H9 (cell line): Measurements from ENCODE around the gene NPNT. TPM values are rescaled to one million over a fixed set of nuclear protein-coding genes. Genes with fewer than 3 reads are reported as not detected.

Experiments used
- DNase-seq: peaks from one replicate; pipeline ENCODE4 v3.0.0-alpha.2; 2017
- H2AFZ ChIP-seq: one replicate; pipeline ENCODE4 v1.6.1; 2013; ENCODE audit warnings: mild to moderate bottlenecking, low read length, control low read depth, moderate library complexity
- H2AK5ac ChIP-seq: 2 replicates; pipeline ENCODE4 v1.6.1; 2013; ENCODE audit warnings: low read length, control low read depth, mixed read lengths; ENCODE audit not compliant: insufficient read length
- H2BK120ac ChIP-seq: one replicate; pipeline ENCODE4 v1.6.1; 2013; ENCODE audit warnings: low read depth, mild to moderate bottlenecking, low read length, control low read depth, inconsistent platforms; ENCODE audit not compliant: poor library complexity, severe bottlenecking
- H2BK12ac ChIP-seq: 2 replicates; pipeline ENCODE4 v1.6.1; 2013; ENCODE audit warnings: low read length, control low read depth, mixed read lengths, low read depth; ENCODE audit not compliant: insufficient read length
- H2BK15ac ChIP-seq: 2 replicates; pipeline ENCODE4 v1.6.1; 2013; ENCODE audit warnings: low read depth, low read length, control low read depth
- H2BK20ac ChIP-seq: one replicate; pipeline ENCODE4 v1.6.1; 2013; ENCODE audit warnings: low read depth, mild to moderate bottlenecking, low read length, control low read depth, inconsistent platforms; ENCODE audit not compliant: poor library complexity, severe bottlenecking
- H2BK5ac ChIP-seq: 2 replicates; pipeline ENCODE4 v1.6.1; 2013; ENCODE audit warnings: low read length, control low read depth, mixed read lengths; ENCODE audit not compliant: insufficient read length
- H3K14ac ChIP-seq: 2 replicates; pipeline ENCODE4 v1.6.1; 2013; ENCODE audit warnings: low read length, control low read depth; ENCODE audit not compliant: insufficient read depth
- H3K18ac ChIP-seq: 2 replicates; pipeline ENCODE4 v1.6.1; 2013; ENCODE audit warnings: low read depth, mild to moderate bottlenecking, mixed read lengths, low read length, control low read depth; ENCODE audit not compliant: insufficient read length
- H3K23ac ChIP-seq: 2 replicates; pipeline ENCODE4 v1.6.1; 2013; ENCODE audit warnings: low read length, control low read depth, mixed read lengths, low read depth; ENCODE audit not compliant: insufficient read length
- H3K23me2 ChIP-seq: 2 replicates; pipeline ENCODE4 v1.6.1; 2013; ENCODE audit warnings: low read depth, mild to moderate bottlenecking, mixed read lengths, low read length, control low read depth; ENCODE audit not compliant: insufficient read length, poor library complexity, severe bottlenecking
- H3K27ac ChIP-seq: 2 replicates; pipeline ENCODE4 v1.5.1; 2013; ENCODE audit warnings: low read length, control low read depth, mixed read lengths, low read depth; ENCODE audit not compliant: insufficient read length
- H3K27me3 ChIP-seq: 2 replicates; pipeline ENCODE4 v1.6.1; 2013; ENCODE audit warnings: low read length, control low read depth, inconsistent platforms; ENCODE audit not compliant: insufficient read depth
- H3K4ac ChIP-seq: 2 replicates; pipeline ENCODE4 v1.6.1; 2013; ENCODE audit warnings: low read depth, mild to moderate bottlenecking, control low read depth, inconsistent platforms, low read length, moderate library complexity
- H3K4me1 ChIP-seq: 2 replicates; pipeline ENCODE4 v1.6.1; 2013; ENCODE audit warnings: low read length, control low read depth, inconsistent platforms; ENCODE audit not compliant: insufficient read depth
- H3K4me2 ChIP-seq: 2 replicates; pipeline ENCODE4 v1.6.1; 2013; ENCODE audit warnings: low read length, control low read depth, mixed read lengths; ENCODE audit not compliant: insufficient read length, insufficient read depth
- H3K56ac ChIP-seq: 2 replicates; pipeline ENCODE4 v1.6.1; 2013; ENCODE audit warnings: low read depth, mild to moderate bottlenecking, mixed read lengths, low read length, control low read depth; ENCODE audit not compliant: insufficient read length
- H3K79me1 ChIP-seq: 2 replicates; pipeline ENCODE4 v1.6.1; 2013; ENCODE audit warnings: low read depth, mild to moderate bottlenecking, moderate library complexity, low read length, control low read depth, inconsistent platforms; ENCODE audit not compliant: insufficient read depth, poor library complexity, severe bottlenecking
- H3K79me2 ChIP-seq: 2 replicates; pipeline ENCODE4 v1.6.1; 2013; ENCODE audit warnings: low read length, control low read depth, inconsistent platforms; ENCODE audit not compliant: insufficient read depth
- H3K9ac ChIP-seq: 2 replicates; pipeline ENCODE4 v1.6.1; 2013; ENCODE audit warnings: low read length, control low read depth, mixed read lengths; ENCODE audit not compliant: insufficient read length; ENCODE audit errors: extremely low read depth
- H3K9me3 ChIP-seq: one replicate; pipeline ENCODE4 v1.6.1; 2013; ENCODE audit warnings: low read depth, low read length, inconsistent platforms; ENCODE audit not compliant: control insufficient read depth
- H3T11ph ChIP-seq: one replicate; pipeline ENCODE4 v1.6.1; 2013; ENCODE audit warnings: mild to moderate bottlenecking, low read length, control low read depth, inconsistent platforms
- H4K20me1 ChIP-seq: one replicate; pipeline ENCODE4 v1.6.1; 2013; ENCODE audit not compliant: control insufficient read depth, insufficient read length, insufficient read depth
- H4K5ac ChIP-seq: 2 replicates; pipeline ENCODE4 v1.6.1; 2013; ENCODE audit warnings: low read depth, mild to moderate bottlenecking, mixed read lengths, low read length, control low read depth; ENCODE audit not compliant: insufficient read length
- H4K8ac ChIP-seq: replicated peaks from 2 replicates; pipeline ENCODE4 v1.6.1; 2013; ENCODE audit warnings: low read length, control low read depth, mixed read lengths, low read depth; ENCODE audit not compliant: insufficient read length
- H4K91ac ChIP-seq: 2 replicates; pipeline ENCODE4 v1.6.1; 2013; ENCODE audit warnings: low read depth, mild to moderate bottlenecking, moderate library complexity, mixed read lengths, low read length, control low read depth; ENCODE audit not compliant: insufficient read length
- H3K27ac Mint-ChIP-seq, 3 experiments: 2 replicates in 2 of 3; 3 replicates in 1 of 3; pipeline ENCODE4 v1.8.0; 2020 to 2021; ENCODE audit warnings: mixed read lengths in 3 of 3, mild to moderate bottlenecking in 1 of 3, moderate library complexity in 1 of 3
- H3K27me3 Mint-ChIP-seq: 2 replicates; pipeline ENCODE4 v1.8.0; 2021; ENCODE audit warnings: low read depth, mild to moderate bottlenecking, moderate library complexity, mixed read lengths
- H3K36me3 Mint-ChIP-seq, 3 experiments: 2 replicates in 2 of 3; 3 replicates in 1 of 3; pipeline ENCODE4 v1.8.0; 2020 to 2021; ENCODE audit warnings: low read depth in 3 of 3, mixed read lengths in 3 of 3; ENCODE audit not compliant: insufficient read depth in 1 of 3
- H3K4me1 Mint-ChIP-seq, 2 experiments: 2 replicates each; pipeline ENCODE4 v1.8.0; 2020; ENCODE audit warnings: mixed read lengths in 2 of 2
- H3K4me3 Mint-ChIP-seq, 2 experiments: 2 replicates in 1 of 2; 3 replicates in 1 of 2; pipeline ENCODE4 v1.8.0; 2020 to 2021; ENCODE audit warnings: mild to moderate bottlenecking in 2 of 2, mixed read lengths in 2 of 2, moderate library complexity in 1 of 2
- H3K9me3 Mint-ChIP-seq, 2 experiments: 2 replicates in 1 of 2; 3 replicates in 1 of 2; pipeline ENCODE4 v1.8.0; 2020; ENCODE audit warnings: mild to moderate bottlenecking in 2 of 2, mixed read lengths in 2 of 2, moderate library complexity in 1 of 2
- CTCF ChIP-seq: fragments of 200-600 bp; sonication (generic); conservative IDR thresholded peaks from 3 replicates; pipeline ENCODE4 v1.8.0; 2021; ENCODE audit warnings: antibody characterized with exemption, mild to moderate bottlenecking
- WGBS: extraction: QIAGEN DNeasy Blood & Tissue Kit; methylation state at CpG from one replicate; pipeline ENCODE4 v1.1.7; 2013; ENCODE audit warnings: missing lambda C conversion rate, low lambda C conversion rate, mixed read lengths; ENCODE audit not compliant: insufficient read length; ENCODE audit errors: extremely low coverage; 5-methylcytosine and 5-hydroxymethylcytosine counted together
- total RNA-seq: library from RNA; stranded (reverse); gene quantifications from 2 replicates; pipeline ENCODE4 v1.2.1, GENCODE V29; 2021

NPNT gene
- total RNA-seq, 1 experiment from 2014 or later: 0.37 TPM

GRCh38 chr4:105956569-105956968 lies 61.3 kb downstream of the NPNT start:
- no peak overlapping the region for H2BK12ac ChIP-seq
- H3K9me3 ChIP-seq: no peaks in the 10 kb centered on the region
- H3K79me2 ChIP-seq: no peaks in the 10 kb centered on the region
- H2BK120ac ChIP-seq: no peak overlapping the region
- no peak for TF ChIP-seq CTCF
- no peak overlapping the region for H3T11ph ChIP-seq
- no peaks in the 10 kb centered on the region for H3K9me3 Mint-ChIP-seq
- no peak overlapping the region for H2BK5ac ChIP-seq
- no peak overlapping the region for H3K27ac ChIP-seq
- no peak overlapping the region for H3K23ac ChIP-seq
- no peak overlapping the region for H3K14ac ChIP-seq
- H3K4me2 ChIP-seq: no peak overlapping the region
- H2BK15ac ChIP-seq: no peak overlapping the region
- H3K27ac Mint-ChIP-seq: no peak overlapping the region
- no peaks in the 10 kb centered on the region for H3K79me1 ChIP-seq
- no peak overlapping the region for H3K56ac ChIP-seq
- WGBS: no CpG with 5 or more reads among the region's 4 CpGs
- H3K18ac ChIP-seq: no peak overlapping the region
- no peak overlapping the region for H3K4ac ChIP-seq
- no peaks in the 10 kb centered on the region for H3K27me3 ChIP-seq
- H2AFZ ChIP-seq: no peak overlapping the region
- H4K20me1 ChIP-seq: no peaks in the 10 kb centered on the region
- no peak overlapping the region for H4K91ac ChIP-seq
- H3K4me1 ChIP-seq: peaks cover 2% of the 10 kb centered on the region; the same call in 1 of the 2 replicates
- DNase-seq: no peak
- no peak overlapping the region for H4K5ac ChIP-seq
- H3K4me3 Mint-ChIP-seq: no peak overlapping the region
- H3K23me2 ChIP-seq: no peaks in the 10 kb centered on the region
- H3K9ac ChIP-seq: no peak overlapping the region
- no peaks in the 10 kb centered on the region for H3K27me3 Mint-ChIP-seq
- no peak overlapping the region for H4K8ac ChIP-seq
- H3K36me3 Mint-ChIP-seq: no peaks in the 10 kb centered on the region
- no peak overlapping the region for H2BK20ac ChIP-seq
- H3K4me1 Mint-ChIP-seq: peaks cover 3 to 12% of the 10 kb centered on the region in 2 experiments
- H2AK5ac ChIP-seq: no peak overlapping the region
